Measurements from ENCODE around the gene DNAH5.

DNAH5 gene

GRCh38 chr5:13661272-13661671, 283.2 kb downstream of the DNAH5 start:
- Histone ChIP-seq H3K9me3 (no peaks in the 10 kb centered on the region), H3K4me1 (no peaks in the 10 kb centered on the region), H3K27ac (no peak overlapping the region), H3K27me3 (no peaks in the 10 kb centered on the region), H3K36me3 (no peaks in the 10 kb centered on the region), H3K4me3 (no peak overlapping the region)
- intact Hi-C loops (cut with DNase I; ENCODE audit: low total_unique reads): no loop called here
- DNase-seq: no peak
- TF ChIP-seq, protein P1, sequence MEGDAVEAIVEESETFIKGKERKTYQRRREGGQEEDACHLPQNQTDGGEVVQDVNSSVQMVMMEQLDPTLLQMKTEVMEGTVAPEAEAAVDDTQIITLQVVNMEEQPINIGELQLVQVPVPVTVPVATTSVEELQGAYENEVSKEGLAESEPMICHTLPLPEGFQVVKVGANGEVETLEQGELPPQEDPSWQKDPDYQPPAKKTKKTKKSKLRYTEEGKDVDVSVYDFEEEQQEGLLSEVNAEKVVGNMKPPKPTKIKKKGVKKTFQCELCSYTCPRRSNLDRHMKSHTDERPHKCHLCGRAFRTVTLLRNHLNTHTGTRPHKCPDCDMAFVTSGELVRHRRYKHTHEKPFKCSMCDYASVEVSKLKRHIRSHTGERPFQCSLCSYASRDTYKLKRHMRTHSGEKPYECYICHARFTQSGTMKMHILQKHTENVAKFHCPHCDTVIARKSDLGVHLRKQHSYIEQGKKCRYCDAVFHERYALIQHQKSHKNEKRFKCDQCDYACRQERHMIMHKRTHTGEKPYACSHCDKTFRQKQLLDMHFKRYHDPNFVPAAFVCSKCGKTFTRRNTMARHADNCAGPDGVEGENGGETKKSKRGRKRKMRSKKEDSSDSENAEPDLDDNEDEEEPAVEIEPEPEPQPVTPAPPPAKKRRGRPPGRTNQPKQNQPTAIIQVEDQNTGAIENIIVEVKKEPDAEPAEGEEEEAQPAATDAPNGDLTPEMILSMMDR (IDR thresholded peaks at IDR 0.05): no peak

- Histone ChIP-seq H3K36me3 (no peaks in the 10 kb centered on the region), H3K4me3 (no peak overlapping the region), H3K9me3 (no peaks in the 10 kb centered on the region), H3K27me3 (no peaks in the 10 kb centered on the region), H3K4me1 (no peaks in the 10 kb centered on the region), H3K27ac (no peak overlapping the region)
- no peak for DNase-seq
- intact Hi-C loops (cut with DNase I; ENCODE audit: low total_unique reads): no loop called here
- TF ChIP-seq, protein P1 (IDR thresholded peaks at IDR 0.05): no peak
Measured at GRCh38 chr5:13660072-13660471, 284.4 kb downstream of the DNAH5 start.

DNA sequence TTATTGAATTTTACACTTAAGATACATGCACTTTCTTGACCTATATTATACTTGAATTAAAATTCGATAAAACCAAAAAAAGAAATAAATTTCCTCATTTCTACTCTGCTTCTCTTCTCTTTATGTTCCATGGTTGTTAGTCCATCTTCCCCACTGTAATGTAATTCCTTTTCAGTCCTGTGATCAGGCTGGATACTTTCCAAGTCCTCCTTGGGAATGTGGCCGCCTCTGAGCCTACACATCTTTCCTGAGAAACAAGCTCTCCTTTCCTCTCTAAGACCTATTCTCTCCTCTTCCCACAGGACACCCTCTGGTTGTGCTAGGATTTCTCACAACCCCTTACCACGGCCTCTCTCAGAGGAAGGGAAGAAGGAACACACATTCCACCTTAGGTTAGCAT, 285.1 kb downstream of the DNAH5 start:
- intact Hi-C loops (cut with DNase I; ENCODE audit: low total_unique reads): no loop called here
- Histone ChIP-seq H3K4me3 (no peak overlapping the region), H3K27ac (no peak overlapping the region), H3K4me1 (no peaks in the 10 kb centered on the region), H3K9me3 (no peaks in the 10 kb centered on the region), H3K27me3 (no peaks in the 10 kb centered on the region), H3K36me3 (no peaks in the 10 kb centered on the region)
- DNase-seq: no peak
- TF ChIP-seq, protein P1 (IDR thresholded peaks at IDR 0.05): no peak

DNA sequence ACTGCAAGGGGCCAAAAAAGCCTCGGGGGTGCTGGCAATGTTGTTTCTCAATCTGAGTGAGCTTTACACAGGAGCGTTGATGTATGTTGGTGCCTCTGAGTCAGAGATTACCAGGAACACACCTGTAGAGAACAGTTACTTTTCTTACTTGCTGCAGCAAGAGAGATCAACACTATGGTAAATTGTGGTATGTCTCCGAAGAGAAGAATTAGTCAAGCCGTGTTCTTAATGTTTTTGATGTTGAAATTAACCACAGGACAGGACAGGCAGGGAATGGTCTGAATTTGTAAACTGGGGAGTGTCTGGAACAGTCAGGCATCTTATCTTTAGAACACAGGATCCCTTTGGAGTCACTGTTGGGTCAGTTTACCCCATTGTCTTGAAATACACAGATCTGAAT, 285.7 kb downstream of the DNAH5 start:
- Histone ChIP-seq H3K27ac (no peak overlapping the region), H3K9me3 (no peaks in the 10 kb centered on the region), H3K27me3 (no peaks in the 10 kb centered on the region), H3K36me3 (no peaks in the 10 kb centered on the region), H3K4me3 (no peak overlapping the region), H3K4me1 (no peaks in the 10 kb centered on the region)
- TF ChIP-seq, protein P1 (IDR thresholded peaks at IDR 0.05): no peak
- DNase-seq: no peak
- intact Hi-C loops (cut with DNase I; ENCODE audit: low total_unique reads): no loop called here

- TF ChIP-seq, protein P1 (IDR thresholded peaks at IDR 0.05): no peak
- Histone ChIP-seq H3K27ac (no peak overlapping the region), H3K4me1 (no peaks in the 10 kb centered on the region), H3K9me3 (no peaks in the 10 kb centered on the region), H3K27me3 (no peaks in the 10 kb centered on the region), H3K36me3 (no peaks in the 10 kb centered on the region), H3K4me3 (no peak overlapping the region)
- intact Hi-C loops (cut with DNase I; ENCODE audit: low total_unique reads): no loop called here
- no peak for DNase-seq
Measured at GRCh38 chr5:13658152-13658551, 286.3 kb downstream of the DNAH5 start.

GRCh38 chr5:13653709-13654108, 290.8 kb downstream of the DNAH5 start:
- peaks cover 0 to 7% (median 0%) of the 10 kb centered on the region in 3 donors for H3K9me3 ChIP-seq
- no peak overlapping the region for H3K27ac ChIP-seq
- H3K4me3 ChIP-seq: no peak overlapping the region
- TF ChIP-seq, protein P1 (IDR thresholded peaks at IDR 0.05): no peak
- no peaks in the 10 kb centered on the region for H3K4me1 ChIP-seq
- no peaks in the 10 kb centered on the region for H3K27me3 ChIP-seq
- intact Hi-C loops (cut with DNase I; ENCODE audit: low total_unique reads): no loop called here
- no peaks in the 10 kb centered on the region for H3K36me3 ChIP-seq
- no peak for DNase-seq

Measured in tibial artery (tissue), 4 donors.